NT2/D1 (cell line): ENCODE data around the gene SGTA.

ENCODE experiments used
- SUZ12 ChIP-seq: IDR thresholded peaks from 2 replicates; pipeline ENCODE4 v1.6.1; 2011; ENCODE audit not compliant: insufficient read length, insufficient read depth; ENCODE audit errors: extremely low read depth
- ZNF274 ChIP-seq: IDR thresholded peaks from 2 replicates; pipeline ENCODE4 v1.6.1; 2011; ENCODE audit warnings: mild to moderate bottlenecking, low read depth, low read length

DNA sequence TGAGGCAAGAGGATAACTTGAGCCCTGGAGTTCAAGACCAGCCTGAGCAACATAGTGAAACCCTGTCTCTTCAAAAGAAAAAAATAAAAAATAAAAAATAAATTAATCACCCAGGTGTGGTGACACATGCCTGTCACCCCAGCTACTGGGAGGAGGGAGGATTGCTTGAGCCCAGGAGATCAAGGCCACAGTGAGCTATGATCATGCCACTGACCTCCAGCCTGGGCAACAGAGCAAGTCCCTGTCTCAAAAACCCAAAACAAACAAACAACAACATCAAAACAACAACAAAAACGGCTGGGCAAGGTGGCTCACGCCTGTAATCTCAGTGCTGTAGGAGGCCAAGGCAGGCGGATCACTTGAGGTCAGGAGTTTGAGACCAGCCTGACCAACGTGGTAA, 39.0 kb downstream of the SGTA start:
- no peak for TF ChIP-seq SUZ12
- TF ChIP-seq ZNF274: no peak
